HG03469 (cell line): ENCODE results near the gene NCBP2.
"Not testable (repeated sequence)": the region's sequence is repeated elsewhere in the genome, so short reads cannot be mapped to it uniquely, and the experiment has no call there.

Experiments used
- ATAC-seq: cut with Tn5 transposase; IDR thresholded peaks from one replicate; pipeline ENCODE4 v1.9.1; 2021; ENCODE audit warnings: mild to moderate bottlenecking, moderate library complexity, moderate number of reproducible peaks; ENCODE audit not compliant: unreplicated experiment

NCBP2 gene

DNA sequence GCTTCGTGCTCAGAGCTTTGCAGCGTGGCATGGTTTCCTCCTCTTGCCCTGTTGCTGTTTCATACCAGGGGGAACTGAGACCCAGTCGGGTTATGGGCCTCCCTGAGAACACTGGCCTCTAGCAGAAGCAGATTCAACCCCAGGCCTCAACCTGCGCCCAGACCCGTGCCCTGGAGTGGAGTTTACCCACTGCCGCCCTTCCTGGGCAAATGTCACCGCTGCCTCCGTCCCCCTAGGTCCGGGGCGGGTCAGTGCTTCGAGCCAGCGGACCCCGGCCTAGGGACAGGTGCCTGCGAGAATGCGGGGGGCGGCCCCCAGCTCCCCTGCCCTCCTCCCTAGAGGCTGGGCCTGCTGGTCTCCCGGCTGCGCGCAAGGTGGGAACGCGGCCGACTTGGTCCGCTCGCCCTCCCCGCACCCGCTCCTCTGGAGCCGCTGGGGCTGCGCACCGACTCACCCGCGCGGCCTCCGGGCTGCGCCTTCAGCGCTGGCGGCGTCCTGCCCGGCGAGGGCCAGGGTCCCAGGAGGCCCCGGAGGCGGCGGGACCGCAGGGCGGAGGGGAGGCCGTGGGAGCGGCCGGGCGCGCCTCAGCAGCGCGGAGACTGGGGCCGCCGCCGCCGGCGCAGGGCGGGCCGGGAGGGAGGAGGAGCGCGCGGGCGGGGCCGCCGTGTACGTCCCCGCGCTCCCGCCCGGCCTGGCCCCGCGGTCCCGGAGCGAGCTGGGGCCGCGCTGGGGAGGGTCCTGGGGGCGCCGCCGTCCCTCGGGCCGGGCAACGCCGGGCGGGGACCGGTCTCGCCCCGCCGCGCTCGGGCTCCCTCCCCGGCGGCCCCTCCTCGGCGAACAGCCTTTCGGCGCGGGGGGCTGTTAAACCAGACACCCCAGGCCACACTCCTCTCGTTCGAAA lies 26.2 kb upstream of the NCBP2 start, which contains the start of gene PIGZ:
PIGZ (minus strand) TSS at position 601 of the 901 bp plus-strand sequence. CDS start 16,802 bp downstream, outside the sequence.
- ATAC-seq, result no peak

DNA sequence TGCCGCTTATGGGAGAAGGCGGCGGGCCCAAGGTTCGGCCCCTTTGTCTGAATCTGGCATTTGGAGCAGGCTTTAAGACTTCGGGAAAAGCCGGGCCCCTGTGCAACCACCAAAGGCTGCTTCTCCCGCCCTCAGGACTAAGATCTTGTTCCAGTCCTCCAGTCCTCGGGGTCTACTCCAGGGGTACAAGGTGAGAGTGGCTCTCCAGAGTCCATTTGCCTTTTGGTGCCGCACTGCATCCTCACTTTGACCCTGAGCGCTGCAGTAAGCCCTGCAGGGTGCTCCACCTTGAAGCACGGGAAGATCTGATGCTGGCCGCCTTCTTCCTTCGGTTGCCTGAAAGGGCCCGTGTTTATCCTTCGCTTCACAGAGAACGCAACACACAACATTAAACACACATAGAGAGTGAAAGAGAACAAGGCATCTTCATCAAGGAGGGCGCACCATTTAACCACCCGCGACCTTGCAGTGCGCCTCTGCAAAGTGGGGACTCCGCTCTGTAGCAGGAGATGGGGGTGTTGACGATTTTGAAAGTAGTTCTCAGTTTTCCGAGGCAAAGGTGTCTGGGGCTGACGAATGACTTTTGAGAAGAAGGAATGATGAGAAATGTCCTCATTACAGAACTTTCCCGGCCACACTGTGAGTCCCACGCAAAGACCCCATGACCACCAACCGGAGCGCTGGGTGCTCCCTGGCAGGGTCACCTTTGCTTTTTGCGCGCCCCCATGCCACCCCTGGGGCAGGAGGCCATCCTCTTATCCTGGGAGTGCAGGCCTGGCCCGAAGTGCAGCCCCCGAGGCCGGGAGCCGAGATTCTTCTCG lies 25.3 kb upstream of the NCBP2 start:
- no peak for ATAC-seq

DNA sequence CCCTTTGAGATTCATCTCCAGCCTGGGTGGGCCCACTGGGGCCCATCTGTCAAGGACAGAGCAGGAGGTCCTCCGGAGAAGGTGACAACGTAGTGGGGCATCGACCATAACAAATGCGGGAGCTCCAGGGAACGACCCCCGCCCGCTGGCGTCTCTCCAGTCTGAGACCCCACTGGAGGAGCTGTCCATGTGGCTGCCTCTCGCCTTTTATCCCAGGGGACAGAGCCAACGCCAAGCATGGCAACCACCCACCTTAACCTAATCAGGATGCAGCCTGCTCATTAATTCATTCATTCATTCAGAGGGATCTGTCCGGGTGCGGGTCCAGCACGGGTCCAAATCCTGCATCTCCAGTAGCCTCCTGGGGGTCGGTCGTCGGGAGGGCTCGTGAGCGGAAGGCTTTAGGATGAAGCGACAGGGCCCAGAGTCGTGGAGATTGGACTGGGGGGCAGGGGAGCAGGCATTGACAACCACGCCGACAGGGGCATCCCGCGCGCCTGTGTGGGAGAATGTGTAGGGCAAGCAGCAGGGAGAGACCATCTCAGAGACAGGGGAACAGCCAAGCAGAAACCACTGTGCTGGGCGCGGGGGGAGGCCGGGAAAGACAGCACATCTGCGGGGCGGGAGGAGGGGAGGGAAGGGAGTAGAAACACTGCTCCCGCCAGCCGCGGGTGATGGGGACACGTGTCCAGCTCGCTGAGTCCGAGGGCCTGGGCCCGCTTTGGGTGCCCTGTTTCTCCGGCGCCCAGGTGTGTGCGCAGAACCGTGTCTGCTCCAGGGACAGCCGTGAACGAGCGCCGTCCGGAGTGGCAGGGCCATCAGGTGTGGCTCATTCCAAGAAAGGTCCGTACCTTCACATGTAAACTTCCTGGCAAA lies 24.4 kb upstream of the NCBP2 start:
- ATAC-seq, result no peak

DNA sequence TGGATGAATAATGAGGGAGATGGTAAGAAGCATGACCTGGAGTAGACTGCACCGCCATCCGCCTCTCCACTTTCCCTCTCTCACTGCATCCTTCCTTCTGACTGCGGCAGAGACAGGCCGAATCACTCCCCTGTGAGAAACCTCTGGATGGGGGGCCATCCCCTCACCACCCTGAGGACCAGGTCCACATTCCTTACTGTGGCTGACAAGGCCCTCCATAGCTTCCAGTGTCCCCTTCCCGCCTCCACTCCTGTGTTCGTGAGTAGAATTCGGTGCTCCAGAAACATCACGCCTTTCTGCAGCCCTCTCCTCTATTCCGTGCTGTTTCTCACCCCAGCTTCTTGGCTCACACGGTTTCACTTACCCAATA lies 23.5 kb upstream of the NCBP2 start:
- ATAC-seq, result no peak

DNA sequence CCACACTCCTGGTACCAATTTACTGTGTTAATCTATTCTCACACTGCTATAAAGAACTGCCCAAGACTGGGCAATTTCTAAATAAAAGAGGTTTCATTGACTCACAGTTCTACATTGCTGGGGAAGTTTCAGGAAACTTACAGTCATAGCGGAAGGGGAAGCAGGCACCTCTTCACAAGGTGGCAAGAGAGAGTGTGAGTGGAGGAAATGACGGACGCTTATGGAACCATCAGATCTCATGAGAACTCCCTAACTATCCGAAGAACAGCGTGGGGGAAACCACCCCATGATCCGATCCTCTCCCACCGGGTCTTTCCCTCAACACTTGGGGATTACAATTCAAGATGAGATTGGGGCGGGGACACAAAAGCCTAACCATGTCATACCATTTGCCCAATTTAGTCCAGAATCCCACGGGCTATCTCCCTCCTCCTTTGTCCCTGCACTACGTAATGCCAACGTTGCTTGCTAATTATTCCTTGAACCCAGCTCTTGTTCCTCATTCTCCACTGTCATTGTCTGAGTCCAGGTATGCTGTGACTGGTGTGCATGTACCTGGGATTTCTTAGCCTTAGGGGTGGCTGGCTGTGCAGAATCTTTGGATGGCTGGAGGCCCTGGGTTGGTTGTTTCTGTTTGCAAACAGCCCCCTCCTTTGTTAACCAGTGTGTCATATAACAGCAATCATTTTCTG lies 22.9 kb upstream of the NCBP2 start:
- ATAC-seq, result no peak

DNA sequence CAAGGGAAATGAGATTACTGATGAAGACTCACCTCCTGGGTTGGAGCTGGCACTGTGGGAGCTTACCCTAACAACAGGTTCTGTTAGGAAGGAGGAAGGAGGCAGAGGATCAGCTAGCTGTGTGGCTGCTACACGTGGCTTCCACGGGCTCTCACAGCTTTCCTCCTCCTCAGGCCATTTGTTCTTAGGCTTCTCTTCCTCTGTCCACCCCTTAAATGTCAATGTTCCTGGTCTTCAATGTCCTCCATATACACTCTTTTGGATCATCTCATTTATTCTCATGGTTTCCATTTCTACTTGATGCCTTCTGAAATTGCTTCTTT lies 21.3 kb upstream of the NCBP2 start:
- ATAC-seq, result no peak

DNA sequence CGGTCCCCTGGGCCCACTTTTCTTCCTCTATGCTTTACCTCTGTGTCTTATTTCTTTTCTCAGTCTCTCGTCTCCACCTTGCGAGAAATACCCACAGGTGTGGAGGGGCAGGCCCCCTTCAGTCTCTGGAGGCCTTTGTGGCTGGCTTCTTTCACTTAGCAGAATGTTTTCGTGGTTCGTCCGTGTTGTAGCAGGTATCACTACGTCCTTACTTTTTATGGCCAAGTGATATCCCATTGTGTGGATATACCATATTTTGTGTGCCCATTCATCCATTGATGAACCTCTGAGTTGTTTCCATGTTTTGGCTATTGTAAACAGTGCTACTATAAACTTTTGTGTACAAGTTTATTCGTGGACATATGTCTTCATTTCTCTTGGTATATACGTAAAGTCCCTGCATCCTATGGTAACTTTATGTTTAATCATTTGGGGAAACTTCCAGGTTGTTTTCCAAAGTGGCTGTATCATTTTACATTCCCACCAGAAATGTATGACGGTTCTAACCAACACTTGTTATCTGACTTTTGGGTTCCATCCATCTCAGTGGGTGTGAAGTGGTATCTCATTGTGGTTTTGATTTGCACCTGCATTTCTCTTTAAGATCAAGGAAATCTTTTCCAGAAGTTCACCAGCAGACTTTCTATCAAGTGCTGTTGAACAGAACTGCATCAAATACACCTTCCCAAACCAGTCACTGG lies 20.8 kb upstream of the NCBP2 start:
- no peak for ATAC-seq

DNA sequence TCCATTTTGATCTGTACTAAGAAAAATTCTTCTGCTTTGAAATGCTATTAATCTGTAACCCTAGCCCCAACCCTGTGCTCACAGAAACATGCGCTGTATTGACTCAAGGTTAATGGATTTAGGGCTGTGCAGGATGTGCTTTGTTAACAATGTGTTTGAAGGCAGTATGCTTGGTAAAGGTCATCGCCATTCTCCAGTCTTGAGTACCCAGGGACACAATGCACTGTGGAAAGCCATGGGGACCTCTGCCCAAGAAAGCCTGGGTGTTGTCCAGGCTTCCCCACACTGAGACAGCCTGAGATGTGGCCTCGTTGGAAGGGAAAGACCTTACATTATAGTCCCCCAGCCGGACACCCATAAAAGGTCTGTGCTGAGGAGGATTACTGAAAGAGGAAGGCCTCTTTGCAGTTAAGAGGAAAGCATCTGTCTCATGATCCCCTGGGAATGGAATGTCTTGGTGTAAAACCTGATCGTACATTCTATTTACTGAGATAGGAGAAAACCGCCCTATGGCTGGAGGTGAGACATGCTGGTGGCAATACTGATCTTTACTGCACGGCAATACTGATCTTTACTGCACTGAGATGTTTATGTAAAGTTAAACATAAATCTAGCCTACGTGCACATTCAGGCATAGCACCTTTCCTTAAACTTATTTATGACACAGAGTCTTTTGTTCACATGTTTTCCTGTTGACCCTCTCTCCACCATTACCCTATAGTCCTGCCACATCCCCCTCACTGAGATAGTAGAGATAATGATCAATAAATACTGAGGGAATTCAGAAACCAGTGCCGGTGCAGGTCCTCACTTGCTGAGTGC lies 20.0 kb upstream of the NCBP2 start:
- ATAC-seq, result no peak

DNA sequence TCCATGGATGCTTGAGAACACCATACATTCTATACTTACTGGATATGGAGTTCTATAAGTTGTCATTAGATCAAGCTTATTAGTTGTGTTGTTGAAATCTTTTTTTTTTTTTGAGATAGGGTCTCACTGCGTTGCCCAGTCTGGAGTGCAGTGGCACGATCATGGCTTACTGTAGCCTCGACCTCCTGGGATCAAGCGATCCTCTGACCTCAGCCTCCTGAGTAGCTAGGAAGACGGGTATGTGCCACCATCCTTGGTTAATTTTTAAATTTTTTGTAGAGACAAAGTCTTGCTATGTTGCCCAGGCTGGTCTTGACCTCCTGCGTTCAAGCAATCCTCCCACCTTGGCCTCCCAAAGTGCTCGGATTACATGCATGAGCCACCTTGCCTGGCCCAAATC lies 12.5 kb upstream of the NCBP2 start:
- ATAC-seq, result no peak

DNA sequence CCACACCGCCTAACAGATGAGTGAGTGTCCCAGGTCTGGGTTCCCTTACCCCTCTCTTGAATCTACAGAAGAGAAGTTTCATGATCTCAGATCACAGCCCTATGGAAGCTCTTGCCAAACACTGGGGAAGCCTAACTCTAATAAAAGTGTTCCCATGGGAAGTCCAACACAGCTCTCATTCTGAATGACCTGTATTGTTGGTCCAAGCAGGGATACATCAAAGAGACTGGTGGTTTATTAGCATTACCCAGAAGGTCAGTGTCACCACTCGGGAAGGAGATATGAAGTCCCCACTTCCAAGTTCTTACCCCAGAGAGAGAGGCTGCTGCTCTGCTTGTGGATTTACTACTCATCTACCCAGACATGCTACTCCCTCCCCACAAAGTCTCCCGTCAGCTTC lies 9.0 kb upstream of the NCBP2 start:
- ATAC-seq, result no peak

DNA sequence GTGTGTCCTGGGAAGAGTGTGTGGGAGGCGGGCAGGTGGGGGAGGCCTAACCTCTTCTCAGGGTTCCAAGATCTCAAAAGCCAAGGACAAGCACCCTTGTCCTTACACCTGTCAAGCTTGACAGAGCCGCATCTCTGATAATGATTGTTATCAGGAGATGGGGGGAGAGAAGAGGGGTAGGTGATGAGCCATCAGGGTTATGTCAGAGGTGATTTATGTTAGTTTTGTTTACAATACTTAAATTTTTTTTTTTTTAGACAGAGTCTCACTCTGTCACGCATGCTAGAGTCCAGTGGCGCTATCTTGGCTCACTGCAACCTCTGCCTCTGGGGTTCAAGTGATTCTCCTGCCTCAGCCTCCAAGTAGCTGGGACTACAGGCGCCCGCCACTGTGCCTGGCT lies 7.4 kb upstream of the NCBP2 start:
- ATAC-seq, result no peak

DNA sequence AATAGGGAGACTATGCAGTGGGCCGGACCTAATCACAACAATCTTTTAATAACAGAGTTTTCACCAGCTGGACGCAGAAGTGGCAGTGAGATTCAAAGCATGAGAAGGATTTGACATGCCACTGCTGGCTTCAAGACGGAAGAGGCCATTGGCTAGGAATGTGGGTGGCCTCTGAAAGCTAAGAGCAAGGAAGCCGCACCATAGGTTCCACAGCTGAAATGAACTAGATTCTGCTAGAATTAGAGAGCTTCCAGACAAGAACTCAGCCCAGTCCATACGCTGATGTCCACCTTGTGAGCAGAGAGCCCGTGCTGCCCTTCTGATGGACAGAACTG lies 6.9 kb upstream of the NCBP2 start:
- ATAC-seq, result no peak

DNA sequence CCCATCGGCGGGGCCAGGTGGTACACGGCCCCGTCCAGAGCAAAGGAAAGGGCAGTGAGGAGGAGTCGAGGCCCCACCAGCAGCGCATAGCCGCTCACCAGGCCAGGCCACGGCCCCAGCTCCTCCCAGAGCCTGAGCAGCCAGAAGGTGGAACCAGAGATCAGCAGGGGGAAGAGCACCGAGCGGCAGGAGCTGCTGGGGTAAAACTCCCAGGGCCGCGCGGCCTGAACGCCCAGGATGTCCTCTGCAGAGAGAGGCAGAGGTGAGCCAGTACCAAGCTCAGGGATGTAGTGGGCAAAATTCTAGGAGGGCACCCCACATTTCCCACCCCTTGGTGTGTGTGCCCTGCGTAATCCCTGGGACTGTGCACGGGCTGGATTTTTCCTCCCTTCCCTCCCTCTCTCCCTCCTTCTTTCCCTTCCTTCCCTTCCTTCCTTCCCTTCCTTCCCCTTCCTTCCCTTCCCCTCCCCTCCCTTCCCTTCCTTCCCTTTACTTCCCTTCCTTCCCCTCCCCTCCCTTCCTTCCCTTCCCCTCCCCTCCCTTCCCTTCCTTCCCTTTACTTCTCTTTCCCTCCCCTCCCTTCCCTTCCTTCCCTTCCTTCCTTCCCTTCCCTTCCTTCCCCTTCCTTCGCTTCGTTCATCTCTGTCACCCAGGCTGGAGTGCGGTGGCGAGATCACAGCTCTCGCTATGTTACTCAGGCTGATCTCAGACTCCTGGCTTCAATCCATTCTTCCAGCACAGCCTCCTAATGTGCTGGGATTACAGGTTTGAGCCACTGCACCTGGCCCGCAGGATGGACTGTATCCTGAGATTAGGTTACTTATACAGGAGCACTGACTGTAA lies 6.3 kb upstream of the NCBP2 start:
- ATAC-seq, result no peak

DNA sequence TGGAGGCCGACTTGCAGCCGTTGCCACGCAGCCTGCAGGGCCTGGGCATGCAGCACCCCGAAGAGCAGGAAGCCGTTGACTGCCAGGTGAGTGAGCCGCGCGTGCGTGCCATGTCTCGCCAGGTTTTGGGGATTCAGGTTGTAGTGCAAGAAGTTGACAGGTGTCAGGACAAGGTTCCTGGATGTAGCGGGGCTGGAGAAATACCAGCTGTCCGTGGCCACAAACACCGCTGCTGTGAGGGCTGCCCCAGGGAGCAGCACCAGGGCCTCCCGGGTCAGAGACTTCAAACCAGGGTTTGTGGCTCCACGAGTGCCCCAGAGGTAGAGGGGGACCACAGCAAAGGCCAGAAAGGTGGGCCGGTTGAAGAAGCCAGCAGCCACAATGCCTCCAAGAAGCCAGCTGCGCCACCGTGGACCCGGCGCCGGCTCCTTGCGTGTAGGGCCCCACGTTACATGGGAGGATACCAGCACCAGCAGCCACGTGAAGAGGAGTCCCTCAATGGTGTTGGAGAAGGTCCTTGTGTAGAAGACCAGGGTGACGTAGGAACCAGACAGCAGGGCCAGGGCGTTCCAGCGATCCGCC lies 5.6 kb upstream of the NCBP2 start:
- ATAC-seq, result no peak

DNA sequence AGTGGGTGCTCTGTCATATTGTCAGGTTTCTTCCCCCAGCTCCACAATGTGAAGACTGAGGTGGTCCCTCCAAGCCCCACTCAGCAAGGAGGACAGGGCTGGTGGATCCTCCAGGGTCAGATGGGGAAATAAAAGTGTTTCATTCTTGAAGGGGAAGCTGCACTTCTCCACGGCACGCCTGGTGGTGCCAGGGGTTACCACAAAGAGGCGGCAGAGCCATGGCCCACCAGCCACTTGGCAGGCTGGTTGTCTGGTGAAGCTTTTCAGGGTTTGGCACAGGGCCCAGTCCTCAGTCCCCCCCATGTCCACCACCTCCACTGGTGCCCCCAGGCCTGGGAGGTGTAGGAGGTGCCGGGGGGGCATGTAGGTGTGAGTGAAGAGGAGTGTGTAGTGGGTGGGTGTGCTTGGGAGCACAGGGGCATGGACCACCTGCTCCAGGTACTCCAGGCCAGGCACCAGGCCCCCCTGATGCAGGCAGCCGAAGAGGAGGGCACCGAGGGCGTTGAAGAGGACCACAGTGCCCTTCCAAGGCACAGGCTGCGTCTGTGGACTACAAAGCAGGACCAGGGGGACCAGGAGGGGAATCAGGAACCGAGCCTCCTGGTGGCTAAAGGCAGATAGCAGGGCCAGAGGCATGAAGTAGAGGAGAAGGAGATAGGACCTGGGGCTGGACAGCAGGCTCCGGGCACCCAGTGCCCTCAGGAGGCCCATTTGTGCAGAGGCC lies 5.0 kb upstream of the NCBP2 start:
- ATAC-seq, result no peak

DNA sequence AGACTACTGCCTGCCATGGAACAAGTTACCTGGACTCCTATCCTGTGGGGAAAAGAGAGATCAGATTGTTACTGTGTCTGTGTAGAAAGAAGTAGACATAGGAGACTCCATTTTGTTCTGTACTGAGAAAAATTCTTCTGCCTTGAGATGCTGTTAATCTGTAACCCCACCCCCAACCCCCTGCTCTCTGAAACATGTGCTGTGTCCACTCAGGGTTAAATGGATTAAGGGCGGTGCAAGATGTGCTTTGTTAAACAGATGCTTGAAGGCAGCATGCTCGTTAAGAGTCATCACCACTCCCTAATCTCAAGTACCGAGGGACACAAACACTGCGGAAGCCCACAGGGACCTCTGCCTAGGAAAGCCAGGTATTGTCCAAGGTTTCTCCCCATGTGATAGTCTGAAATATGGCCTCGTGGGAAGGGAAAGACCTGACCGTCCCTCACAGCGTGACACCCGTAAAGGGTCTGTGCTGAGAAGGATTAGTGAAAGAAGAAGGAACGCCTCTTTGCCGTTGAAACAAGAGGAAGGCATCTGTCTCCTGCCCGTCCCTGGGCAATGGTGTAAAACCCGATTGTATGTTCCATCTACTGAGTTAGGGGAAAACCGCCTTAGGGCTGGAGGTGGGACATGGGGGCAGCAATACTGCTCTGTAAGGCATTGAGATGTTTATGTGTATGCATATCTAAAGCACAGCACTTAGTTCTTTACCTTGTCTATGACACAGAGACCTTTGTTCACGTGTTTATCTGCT lies 1.9 kb upstream of the NCBP2 start:
- not testable (repeated sequence) for ATAC-seq

DNA sequence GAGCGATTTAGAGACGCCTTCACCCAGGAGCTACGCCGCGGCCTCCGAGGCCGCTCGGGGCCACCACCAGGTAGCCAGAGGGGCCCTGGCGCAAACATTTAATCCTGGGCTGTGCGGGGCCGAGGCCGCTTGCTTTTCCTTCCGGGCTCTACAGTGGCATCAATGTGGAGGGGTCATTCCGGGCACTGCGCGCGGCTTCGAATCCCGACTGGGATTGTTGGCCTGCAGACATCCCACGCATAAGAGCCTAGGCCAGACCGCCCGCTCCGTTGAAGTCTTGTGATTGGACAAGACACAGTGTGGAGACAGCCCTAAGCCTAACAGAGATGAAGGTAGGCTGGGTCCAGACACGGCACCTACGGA lies 568 bp upstream of the NCBP2 start:
- ATAC-seq, result no peak
